ENCODE measurements around the gene HUNK.

DNA sequence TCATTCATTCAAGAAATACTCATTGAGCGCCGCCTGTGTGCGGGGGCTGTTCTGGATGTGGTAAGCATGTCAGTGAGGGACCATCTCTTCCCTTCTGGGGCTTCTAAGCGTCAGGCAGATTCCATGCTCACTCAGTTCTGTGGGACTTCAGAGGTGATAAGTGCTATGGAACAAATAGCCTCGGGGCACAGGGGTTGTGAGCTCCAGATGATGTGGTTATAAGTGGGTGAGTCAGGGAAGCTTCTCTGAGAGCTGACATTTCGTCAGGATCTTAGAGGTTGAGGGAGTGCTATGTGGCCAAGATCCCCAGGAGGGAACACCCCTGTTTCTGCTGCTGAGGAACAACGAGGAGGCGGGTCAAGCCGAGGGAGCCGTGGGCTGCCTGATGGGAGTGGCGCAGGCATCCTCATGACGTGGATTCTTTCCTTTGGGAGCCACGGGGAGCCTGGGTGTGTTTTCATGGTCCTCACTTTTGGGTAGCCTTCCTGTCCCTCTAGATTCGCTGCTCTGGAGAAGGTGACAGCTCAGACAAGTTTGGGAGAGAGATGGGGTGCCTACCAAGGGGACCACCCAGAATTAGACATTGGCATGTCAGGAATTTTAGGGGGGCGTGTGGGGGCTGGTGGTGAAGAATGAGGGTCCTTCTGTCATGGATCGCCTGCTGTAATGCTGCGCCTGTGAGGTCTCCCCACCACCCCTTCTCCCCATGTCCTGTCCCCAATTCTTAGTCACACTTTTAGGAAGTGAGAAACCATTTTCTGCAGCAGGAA is 38.5 kb downstream of the HUNK start:
- no peak for TF ChIP-seq CTCF (IDR thresholded peaks at IDR 0.05)
- no peak for TF ChIP-seq ZFX (IDR thresholded peaks at IDR 0.05; ENCODE audit: borderline replicate concordance)

All from 22Rv1 (cell line).